Measurements from ENCODE around the gene NUDT3.
A peak's percentile ranks its signal among the peaks of the same experiment; 100 is the strongest.
"Not testable (repeated sequence)": the region's sequence is repeated elsewhere in the genome, so short reads cannot be mapped to it uniquely, and the experiment has no call there.

NUDT3 gene

GRCh38 chr6:34392497-34393190 is at the start of gene NUDT3:
TSS of gene NUDT3 (minus strand) at chr6:34392669. CDS start at chr6:34392362, 307 bp downstream.
- peak; percentile 95 for DNase-seq (ENCODE audit: low spot score)

- DNase-seq (ENCODE audit: low spot score): no peak
Observed at GRCh38 chr6:34441526-34441925, 49.1 kb upstream of the NUDT3 start.

- no peak for DNase-seq (ENCODE audit: low spot score)
Observed at GRCh38 chr6:34439442-34439841, 47.0 kb upstream of the NUDT3 start.

GRCh38 chr6:34438705-34439104 is 46.2 kb upstream of the NUDT3 start:
- no peak for DNase-seq (ENCODE audit: low spot score)

- DNase-seq (ENCODE audit: low spot score): no peak
Observed at GRCh38 chr6:34437644-34437970, 45.1 kb upstream of the NUDT3 start.

- DNase-seq (ENCODE audit: low spot score): no peak
Observed at GRCh38 chr6:34436803-34437643, 44.6 kb upstream of the NUDT3 start.

- no peak for DNase-seq (ENCODE audit: low spot score)
Observed at GRCh38 chr6:34435916-34436315, 43.4 kb upstream of the NUDT3 start.

- peak; percentile 99 for DNase-seq (ENCODE audit: low spot score)
Observed at GRCh38 chr6:34425498-34426410, 33.3 kb upstream of the NUDT3 start, which contains the start of gene RPS10. TSS of gene RPS10 (minus strand) at chr6:34426069. CDS start at chr6:34425221, 848 bp downstream.

GRCh38 chr6:34425132-34425497 is 32.6 kb upstream of the NUDT3 start:
- DNase-seq (ENCODE audit: low spot score): no peak

GRCh38 chr6:34424200-34425131 is 32.0 kb upstream of the NUDT3 start:
- no peak for DNase-seq (ENCODE audit: low spot score)

GRCh38 chr6:34423254-34423653 is 30.8 kb upstream of the NUDT3 start:
- DNase-seq (ENCODE audit: low spot score): no peak

- DNase-seq (ENCODE audit: low spot score): no peak
Observed at GRCh38 chr6:34418367-34418766, 25.9 kb upstream of the NUDT3 start.

- no peak for DNase-seq (ENCODE audit: low spot score)
Observed at GRCh38 chr6:34416877-34417371, 24.5 kb upstream of the NUDT3 start.

GRCh38 chr6:34414999-34415858 is 22.8 kb upstream of the NUDT3 start:
- DNase-seq (ENCODE audit: low spot score): no peak

- DNase-seq (ENCODE audit: low spot score): no peak
Observed at GRCh38 chr6:34412643-34413214, 20.3 kb upstream of the NUDT3 start.

GRCh38 chr6:34412016-34412415 is 19.5 kb upstream of the NUDT3 start:
- DNase-seq (ENCODE audit: low spot score): no peak

GRCh38 chr6:34407915-34408314 is 15.4 kb upstream of the NUDT3 start:
- DNase-seq (ENCODE audit: low spot score): not testable (repeated sequence)

- no peak for DNase-seq (ENCODE audit: low spot score)
Observed at GRCh38 chr6:34396518-34396917, 4.0 kb upstream of the NUDT3 start.

- DNase-seq (ENCODE audit: low spot score): no peak
Observed at GRCh38 chr6:34393966-34394305, 1.5 kb upstream of the NUDT3 start.
